Glutamatergic neuron (in vitro differentiated cells): ENCODE results near the gene FSIP2. TPM values are rescaled to one million over a fixed set of nuclear protein-coding genes. Genes with fewer than 3 reads are reported as not detected.

ENCODE experiments used
- DNase-seq: peaks from one replicate; pipeline ENCODE4 v3.0.0; 2022
- H3K27ac Mint-ChIP-seq: one replicate; pipeline ENCODE4 v1.8.0; 2020; ENCODE audit warnings: mild to moderate bottlenecking, mixed read lengths, inconsistent platforms; ENCODE audit not compliant: unreplicated experiment
- H3K27me3 Mint-ChIP-seq: one replicate; pipeline ENCODE4 v1.8.0; 2020; ENCODE audit warnings: mild to moderate bottlenecking, moderate library complexity, mixed read lengths, inconsistent platforms; ENCODE audit not compliant: unreplicated experiment
- H3K36me3 Mint-ChIP-seq: one replicate; pipeline ENCODE4 v1.8.0; 2020; ENCODE audit warnings: mild to moderate bottlenecking, mixed read lengths, inconsistent platforms; ENCODE audit not compliant: unreplicated experiment
- H3K4me1 Mint-ChIP-seq: one replicate; pipeline ENCODE4 v1.8.0; 2020; ENCODE audit warnings: mild to moderate bottlenecking, low read depth, mixed read lengths, inconsistent platforms; ENCODE audit not compliant: unreplicated experiment
- H3K4me3 Mint-ChIP-seq: one replicate; pipeline ENCODE4 v1.8.0; 2020; ENCODE audit warnings: mild to moderate bottlenecking, mixed read lengths, inconsistent platforms; ENCODE audit not compliant: unreplicated experiment
- H3K9me3 Mint-ChIP-seq: one replicate; pipeline ENCODE4 v1.8.0; 2020; ENCODE audit warnings: mild to moderate bottlenecking, moderate library complexity, mixed read lengths, inconsistent platforms; ENCODE audit not compliant: unreplicated experiment
- CTCF ChIP-seq: fragments of 200-600 bp; sonication (generic); IDR thresholded peaks from one replicate; pipeline ENCODE4 v1.5.0; 2021; ENCODE audit not compliant: partially characterized antibody, unreplicated experiment
- total RNA-seq: library from RNA; stranded (reverse); fragmentation: NEBNext Ultra II Directional; extraction: Animal tissue kit (Norgen Biotek cat#: 25700); gene quantifications from one replicate; pipeline ENCODE4 v1.2.1, GENCODE V29; 2021; ENCODE audit not compliant: unreplicated experiment

FSIP2 gene
- total RNA-seq, 1 donor from 2014 or later = 56.4 TPM

- TF ChIP-seq CTCF = no peak
- Mint-ChIP-seq H3K27ac (no peak overlapping the region), H3K36me3 (peaks cover 6% of the 10 kb centered on the region), H3K27me3 (no peaks in the 10 kb centered on the region), H3K9me3 (peaks cover 4% of the 10 kb centered on the region), H3K4me3 (no peak overlapping the region), H3K4me1 (peaks cover 4% of the 10 kb centered on the region)
- DNase-seq = no peak
These were observed 3.9 kb upstream of the FSIP2 start for GRCh38 chr2:185734658-185735057.

GRCh38 chr2:185736210-185736609 is 2.4 kb upstream of the FSIP2 start:
- TF ChIP-seq CTCF = no peak
- no peak for DNase-seq
- Mint-ChIP-seq H3K9me3 (peaks cover 4% of the 10 kb centered on the region), H3K4me1 (peaks cover 4% of the 10 kb centered on the region), H3K36me3 (peaks cover 6% of the 10 kb centered on the region), H3K27ac (no peak overlapping the region), H3K4me3 (no peak overlapping the region), H3K27me3 (no peaks in the 10 kb centered on the region)

- Mint-ChIP-seq H3K9me3 (no peaks in the 10 kb centered on the region), H3K27ac (no peak overlapping the region), H3K4me1 (peaks cover 4% of the 10 kb centered on the region), H3K36me3 (no peaks in the 10 kb centered on the region), H3K4me3 (no peak overlapping the region), H3K27me3 (no peaks in the 10 kb centered on the region)
- no peak for DNase-seq
- TF ChIP-seq CTCF = no peak
These were observed 7.6 kb downstream of the FSIP2 start for GRCh38 chr2:185745864-185746859.

GRCh38 chr2:185757356-185757755 is 18.8 kb downstream of the FSIP2 start:
- H3K27me3 Mint-ChIP-seq = no peaks in the 10 kb centered on the region
- DNase-seq = no peak
- H3K27ac Mint-ChIP-seq = no peak overlapping the region
- H3K36me3 Mint-ChIP-seq = no peaks in the 10 kb centered on the region
- H3K4me1 Mint-ChIP-seq = no peaks in the 10 kb centered on the region
- H3K4me3 Mint-ChIP-seq = no peak overlapping the region
- no peaks in the 10 kb centered on the region for H3K9me3 Mint-ChIP-seq
- no peak for TF ChIP-seq CTCF

- Mint-ChIP-seq H3K27ac (no peak overlapping the region), H3K4me3 (no peak overlapping the region), H3K4me1 (no peaks in the 10 kb centered on the region), H3K27me3 (no peaks in the 10 kb centered on the region), H3K9me3 (peaks cover 3% of the 10 kb centered on the region), H3K36me3 (peaks cover 58% of the 10 kb centered on the region)
- DNase-seq = no peak
- TF ChIP-seq CTCF = no peak
These were observed 32.8 kb downstream of the FSIP2 start for GRCh38 chr2:185771396-185771795.
